ENCODE measurements around the gene DEFB114.
"Not testable (repeated sequence)": the region's sequence is repeated elsewhere in the genome, so short reads cannot be mapped to it uniquely, and the experiment has no call there.

Gene DEFB114

DNA sequence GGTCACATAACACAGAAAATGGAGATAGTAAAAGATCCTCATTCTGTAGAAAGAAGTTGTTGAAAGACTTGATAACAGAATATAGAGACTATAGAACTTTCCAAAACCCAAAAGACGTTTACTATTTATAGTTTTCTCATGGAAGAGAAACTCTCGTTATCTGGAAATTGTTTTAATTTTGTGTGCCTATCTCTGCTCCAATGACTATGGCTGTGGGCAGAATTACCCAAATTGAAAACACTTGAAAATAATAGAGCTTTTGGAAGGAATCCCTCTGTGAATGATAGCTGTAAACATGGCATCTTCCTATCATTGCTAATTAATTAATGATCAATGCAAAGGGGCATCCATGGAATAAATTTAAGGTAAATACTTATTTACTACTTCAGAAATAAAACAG, at the start of gene DEFB114:
DEFB114 (minus strand) TSS at position 101 of the 400 bp plus-strand sequence; CDS start at position 42, 59 bp downstream.
- no peak for DNase-seq

DNA sequence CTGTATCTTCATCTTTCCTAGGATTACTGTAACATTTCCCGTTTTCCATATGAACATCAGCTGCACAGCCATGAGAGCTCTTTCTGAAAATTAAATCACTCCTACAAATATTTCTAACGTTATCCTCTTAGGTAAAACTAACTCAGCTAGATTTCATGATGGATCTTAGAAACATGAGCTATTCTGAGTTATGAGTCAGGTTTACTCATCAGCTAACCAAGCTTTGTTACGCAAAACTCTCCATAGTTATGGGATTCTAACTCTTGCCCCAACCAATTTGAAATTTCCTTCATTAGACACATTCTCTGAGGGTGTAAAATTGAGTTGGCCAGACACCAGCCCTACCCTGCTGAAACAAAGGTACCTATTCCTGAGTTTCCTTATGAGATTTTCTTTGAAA, 43.9 kb upstream of the DEFB114 start:
- no peak for DNase-seq

- no peak for DNase-seq
These were observed 39.2 kb upstream of the DEFB114 start for GRCh38 chr6:50003139-50003538.

GRCh38 chr6:49995278-49995677, 31.3 kb upstream of the DEFB114 start:
- DNase-seq: no peak

DNA sequence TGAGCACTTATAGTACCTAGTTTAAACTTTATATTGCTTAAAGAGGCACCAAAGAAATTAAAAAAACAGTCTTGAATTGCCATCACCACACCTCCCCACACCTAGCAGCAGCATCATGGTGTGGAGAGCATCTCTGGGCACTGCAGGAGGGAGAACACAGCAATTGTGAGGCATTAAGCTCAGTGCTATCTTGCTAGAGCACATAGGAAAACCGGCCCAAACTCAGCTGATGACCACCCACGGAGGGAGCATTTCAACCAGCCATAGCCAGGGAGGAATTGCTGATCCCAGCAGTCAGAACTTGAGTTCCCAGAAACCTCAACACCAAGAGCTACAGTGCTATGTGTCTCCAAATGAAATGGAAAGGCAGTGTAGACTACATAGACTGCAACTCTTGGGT, 24.9 kb upstream of the DEFB114 start:
- DNase-seq: no peak

DNA sequence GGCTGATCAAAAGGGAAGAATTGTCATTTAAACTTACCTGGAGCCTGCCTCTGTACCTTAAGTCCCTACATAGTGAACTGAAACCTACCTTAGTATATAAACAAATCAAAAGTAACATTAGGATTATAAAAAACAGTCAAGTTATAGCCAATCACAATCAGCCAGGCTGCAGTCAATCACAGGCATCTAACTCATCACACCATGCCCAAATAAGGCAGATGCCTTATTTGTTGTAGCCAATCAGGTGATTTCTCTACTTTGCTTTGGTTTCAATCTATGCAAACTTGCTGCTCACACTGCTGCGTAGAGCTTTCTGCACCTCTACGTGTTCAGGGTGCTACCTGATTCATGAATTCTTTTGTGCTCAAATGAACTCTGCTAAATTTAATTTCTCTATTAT, 23.8 kb upstream of the DEFB114 start:
- DNase-seq: no peak

DNA sequence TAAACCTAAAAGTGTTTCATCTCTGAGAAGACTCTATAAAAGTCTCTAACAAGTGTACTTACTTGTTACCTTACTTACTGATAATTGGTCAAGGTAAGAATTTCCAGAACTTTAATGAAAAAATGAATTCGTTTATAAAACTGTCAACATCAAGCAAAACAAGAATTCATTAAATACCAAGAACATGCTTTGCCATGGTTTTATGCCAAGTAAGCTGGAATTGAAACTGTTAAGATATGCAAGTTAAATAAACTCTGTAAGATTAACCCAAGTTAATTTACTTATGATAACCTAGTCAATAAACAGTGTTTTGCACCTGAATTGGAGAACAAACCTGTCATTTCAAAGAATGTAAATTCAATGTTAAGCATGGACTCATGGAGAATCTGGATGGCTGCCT, 22.6 kb upstream of the DEFB114 start:
- DNase-seq: no peak

DNA sequence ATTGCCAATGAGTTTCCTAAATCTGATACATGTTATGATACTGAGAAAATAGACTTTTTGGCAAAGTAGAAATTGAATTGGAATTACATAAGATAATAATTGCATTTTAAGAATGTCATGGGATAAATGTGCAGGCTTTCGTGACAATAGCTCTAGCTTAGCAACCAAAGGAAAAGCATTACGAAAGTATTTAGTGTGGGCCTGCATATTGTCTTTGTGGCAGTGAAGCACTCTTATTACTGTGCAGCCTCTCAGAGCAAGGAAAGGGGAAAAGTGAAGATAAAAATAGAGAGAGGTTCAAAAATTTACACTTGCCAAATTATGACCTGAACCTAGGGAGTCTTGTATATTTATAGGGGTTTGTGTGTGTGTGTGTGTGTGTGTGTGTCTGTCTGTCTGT, 18.1 kb upstream of the DEFB114 start:
- DNase-seq: no peak

GRCh38 chr6:49980898-49981297, 16.9 kb upstream of the DEFB114 start:
- peak; percentile 3 for DNase-seq

DNA sequence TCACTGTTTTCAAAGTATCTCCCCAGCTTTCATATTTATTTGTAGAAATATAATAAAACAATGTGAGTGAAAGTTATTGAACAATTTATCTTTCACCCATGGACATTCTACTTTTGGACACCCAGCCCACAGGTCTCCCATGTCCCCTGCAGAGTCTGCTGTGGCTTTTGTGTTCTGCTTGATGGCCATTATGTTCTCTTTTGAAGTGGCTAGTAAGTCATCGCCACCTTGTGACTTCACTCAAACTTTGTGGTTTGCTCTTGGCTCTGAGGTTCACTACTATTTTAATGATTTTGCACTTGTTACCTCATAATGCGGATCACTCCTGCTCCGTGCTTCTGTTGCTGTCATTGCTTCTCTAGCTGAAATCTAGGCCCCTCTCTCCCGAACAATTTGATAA, 15.6 kb upstream of the DEFB114 start:
- DNase-seq: no peak

DNA sequence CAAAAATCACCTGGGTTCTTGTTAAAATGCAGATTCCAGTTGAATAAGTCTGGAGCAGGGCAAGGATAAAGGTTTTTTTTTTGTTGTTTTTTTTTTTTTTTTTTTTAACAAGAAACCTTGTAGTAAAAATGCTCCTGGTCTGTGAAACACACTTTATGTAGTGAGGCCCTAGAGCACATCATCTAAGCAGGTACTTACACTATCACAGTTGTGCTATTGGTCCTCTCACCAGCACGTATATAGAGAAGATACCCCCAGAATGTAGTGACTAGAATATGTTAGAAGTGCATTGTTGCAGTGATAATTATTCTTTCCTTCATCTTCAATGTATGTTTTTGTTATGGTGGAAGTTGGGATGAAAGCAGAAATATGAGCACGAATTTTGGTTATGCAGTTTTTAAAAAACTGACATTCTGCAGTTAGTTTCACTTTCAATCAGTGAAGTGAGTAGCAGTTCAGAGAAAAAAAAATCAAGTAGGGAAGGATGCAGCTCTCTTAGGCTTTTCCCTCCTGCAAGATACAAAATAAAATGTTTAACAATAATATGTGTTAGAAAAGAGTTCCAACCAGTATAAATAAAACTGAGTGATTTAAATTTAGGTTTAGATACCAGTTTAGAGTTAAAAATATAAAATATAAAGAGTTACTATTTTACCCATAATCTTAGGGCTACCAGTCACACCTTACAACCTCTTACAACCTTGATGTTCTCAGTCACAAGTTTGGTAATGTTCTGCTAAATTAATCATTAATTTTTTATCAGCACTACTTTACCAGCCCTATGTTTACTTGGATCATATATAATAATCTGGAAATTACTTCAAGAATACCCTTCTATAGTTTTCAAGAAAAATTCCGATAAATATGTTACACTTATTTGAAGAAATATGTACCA, 14.6 kb upstream of the DEFB114 start:
- DNase-seq: peak; percentile 7

DNA sequence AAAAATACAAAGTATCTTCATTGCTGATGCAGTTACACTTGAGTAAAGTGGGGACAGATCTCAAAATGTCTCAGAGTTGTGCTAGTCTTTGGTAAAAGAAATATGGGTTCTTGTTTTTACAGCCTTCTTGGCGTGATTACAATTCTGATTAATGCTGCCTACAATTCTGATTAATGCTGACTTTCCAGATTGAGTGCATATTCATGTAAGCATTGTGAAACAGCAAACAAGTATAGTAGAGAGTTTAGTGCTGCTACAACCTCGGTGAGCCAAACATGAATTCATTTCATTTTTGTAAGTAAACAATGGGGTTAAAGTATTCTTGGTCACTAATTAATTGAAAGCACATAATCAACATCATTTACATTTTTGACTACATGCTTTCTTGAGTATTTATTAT, 5.6 kb upstream of the DEFB114 start, which contains the start of gene DEFB113:
DEFB113 (minus strand) TSS at position 21 of the 400 bp plus-strand sequence; CDS start at position 21, 0 bp downstream.
- DNase-seq: no peak

GRCh38 chr6:49966823-49967222, 2.9 kb upstream of the DEFB114 start:
- no peak for DNase-seq

DNA sequence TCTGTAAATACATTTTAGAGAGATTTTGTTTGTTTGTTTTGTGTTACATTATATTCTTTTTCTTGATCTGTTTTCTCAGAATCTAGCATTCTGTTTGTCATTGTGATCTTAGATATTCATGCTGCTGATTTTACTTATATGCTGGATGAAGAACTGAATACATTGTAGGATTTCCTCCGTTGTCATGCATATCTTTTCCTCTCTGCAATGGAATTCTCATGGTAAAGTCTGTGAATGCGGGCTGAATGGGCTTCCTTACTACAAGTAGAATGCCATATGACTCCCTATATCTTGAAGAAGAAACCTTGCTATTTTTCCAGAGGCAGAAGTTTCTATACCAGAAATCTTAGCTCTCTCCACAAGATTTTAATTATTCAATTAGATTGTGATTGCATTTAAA, 2.4 kb upstream of the DEFB114 start:
- DNase-seq: no peak

- no peak for DNase-seq
These were observed 5.8 kb downstream of the DEFB114 start for GRCh38 chr6:49958180-49958579.

DNA sequence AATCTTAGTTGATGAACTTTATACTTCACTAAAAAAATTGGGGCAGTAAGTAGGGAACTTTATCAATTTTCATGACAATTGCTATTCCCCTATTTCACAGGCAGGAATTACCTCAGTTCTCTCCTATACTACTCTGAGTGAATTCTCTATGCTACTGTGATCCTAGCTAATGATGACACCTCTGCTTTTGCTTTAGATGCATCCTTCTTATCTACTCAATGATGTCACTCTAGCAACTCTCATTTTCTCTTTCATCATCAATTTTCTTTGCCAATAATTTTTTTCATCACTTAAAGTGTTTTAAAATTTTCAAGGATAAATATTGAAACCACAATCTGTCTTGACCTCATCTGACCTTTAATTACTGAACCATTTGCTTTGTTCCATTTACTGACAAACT, 8.1 kb downstream of the DEFB114 start:
- DNase-seq: no peak

- no peak for DNase-seq
These were observed 12.0 kb downstream of the DEFB114 start for GRCh38 chr6:49951926-49952325.

DNA sequence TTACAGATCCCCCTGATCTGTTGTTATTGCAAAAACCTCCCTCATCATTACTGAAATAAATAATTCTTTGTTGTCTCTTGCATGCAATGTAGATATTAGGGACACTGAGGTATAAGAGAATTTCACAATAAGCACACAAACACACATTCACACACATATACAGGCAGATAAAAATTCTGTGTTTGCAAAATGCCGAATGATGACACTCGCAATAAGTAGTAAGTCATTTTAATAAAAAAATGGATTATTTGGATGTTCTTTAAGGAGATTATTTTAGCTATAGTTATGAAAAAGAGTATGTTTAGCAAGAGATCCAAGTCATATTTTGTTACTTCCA, 13.6 kb downstream of the DEFB114 start:
- DNase-seq: no peak

DNA sequence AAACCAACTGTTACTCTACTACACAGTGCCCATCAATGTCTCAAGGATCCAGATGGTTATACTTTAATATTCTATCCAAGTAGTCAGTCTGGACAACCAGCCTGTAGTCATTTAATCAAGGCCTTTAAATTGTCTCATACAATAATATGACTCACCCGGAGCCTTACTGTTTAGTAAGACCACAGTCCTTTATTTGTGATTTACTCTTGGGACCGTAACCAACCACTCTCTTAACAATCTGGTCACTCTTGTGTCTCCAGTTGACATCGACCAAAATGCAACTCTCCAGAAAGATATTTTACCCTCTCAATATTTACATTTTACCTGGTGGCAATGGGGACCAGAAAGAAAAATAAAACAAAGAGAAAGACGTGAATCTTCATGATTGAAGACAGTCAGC, 14.9 kb downstream of the DEFB114 start:
- DNase-seq: no peak

- no peak for DNase-seq
These were observed 17.1 kb downstream of the DEFB114 start for GRCh38 chr6:49946835-49947234.

DNA sequence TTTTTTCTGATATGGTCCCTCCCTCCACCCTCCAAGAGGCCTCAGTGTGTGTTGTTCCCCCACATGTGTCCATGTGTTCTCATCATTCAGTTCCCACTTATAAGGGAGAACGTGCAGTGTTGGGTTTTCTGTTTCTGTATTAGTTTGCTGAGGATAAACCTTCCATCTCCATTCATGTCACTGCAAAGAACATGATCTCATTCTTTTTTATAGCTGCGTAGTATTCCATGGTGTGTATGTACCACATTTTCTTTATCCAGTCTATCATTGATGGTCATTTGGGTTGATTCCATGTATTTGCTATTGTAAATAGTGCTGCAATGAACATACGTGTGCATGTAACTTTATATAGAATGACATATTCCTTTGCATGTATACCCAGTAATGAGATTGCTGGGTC, 19.9 kb downstream of the DEFB114 start:
- DNase-seq: not testable (repeated sequence)

DNA sequence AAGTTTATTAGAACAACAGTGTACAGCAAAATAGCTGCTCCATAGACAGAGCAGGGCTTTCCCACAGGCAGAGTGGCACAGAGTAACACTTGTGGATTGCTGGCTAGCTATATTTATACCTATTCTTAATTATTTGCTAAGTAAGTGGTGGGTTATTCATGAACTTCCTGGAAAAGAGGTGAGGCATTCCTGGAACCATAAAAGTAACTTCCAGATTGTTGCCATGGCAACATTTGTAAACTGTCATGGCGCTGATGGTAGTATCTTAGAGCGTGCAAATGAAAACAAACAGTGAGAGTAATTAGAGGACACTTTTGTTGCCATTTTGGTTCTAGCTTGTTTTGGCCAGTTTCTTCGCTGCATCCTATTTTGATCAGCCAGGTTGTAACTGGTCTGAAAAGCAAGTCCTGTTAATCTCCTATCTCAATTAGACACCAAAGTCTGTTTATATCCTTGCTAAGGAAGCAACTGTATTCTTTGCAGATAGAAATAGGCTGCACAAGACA, 23.9 kb downstream of the DEFB114 start:
- DNase-seq: no peak

DNA sequence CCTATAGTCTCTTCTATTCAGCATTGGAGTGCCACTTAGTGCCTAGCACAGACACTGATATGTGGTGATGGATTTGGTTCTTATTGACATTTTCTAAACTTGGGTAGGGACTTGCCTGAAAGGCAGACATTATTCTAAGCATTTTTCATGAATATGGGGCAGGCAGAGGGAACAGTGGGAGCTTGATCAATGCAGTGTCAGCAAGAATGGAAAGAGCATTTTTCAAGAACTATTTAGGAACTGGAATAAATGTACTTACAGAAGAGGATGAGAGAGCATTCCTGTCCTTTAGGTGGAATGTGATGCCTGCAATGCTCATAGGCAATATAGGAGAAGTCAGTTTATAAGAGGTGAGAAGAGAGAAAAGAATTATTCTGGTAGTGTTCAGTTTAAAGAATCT, 26.2 kb downstream of the DEFB114 start:
- no peak for DNase-seq

GRCh38 chr6:49937017-49937416, 26.9 kb downstream of the DEFB114 start:
- no peak for DNase-seq

DNA sequence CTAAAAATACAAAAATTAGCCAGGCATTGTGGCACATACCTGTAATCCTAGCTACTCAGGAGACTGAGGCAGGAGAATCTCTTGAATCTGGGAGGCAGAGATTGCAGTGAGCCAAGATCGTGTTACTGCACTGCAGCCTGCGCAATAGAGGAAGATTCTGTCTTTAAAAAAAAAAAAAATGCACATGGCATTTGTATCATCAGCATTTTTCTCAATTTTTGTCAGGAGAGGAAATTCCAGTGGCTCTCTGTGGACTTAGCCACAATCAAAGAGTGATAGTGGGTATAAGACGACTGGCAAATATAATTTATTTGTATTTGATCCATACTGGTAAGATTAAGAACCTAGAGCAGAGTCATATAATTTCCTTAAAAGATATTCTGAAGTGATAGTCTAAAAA, 28.6 kb downstream of the DEFB114 start:
- DNase-seq: no peak
